HUDEP-2 (cell line): ENCODE measurements around the gene SUPT5H.
A peak's percentile ranks its signal among the peaks of the same experiment; 100 is the strongest.
"Not testable (repeated sequence)": the region's sequence is repeated elsewhere in the genome, so short reads cannot be mapped to it uniquely, and the experiment has no call there.

Experiments used
- DNase-seq, 76 experiments: peaks; one replicate each; lab custom pipeline; 2025; ENCODE audit not compliant: unreplicated experiment in 76 of 76; lab: John Stamatoyannopoulos, UW

SUPT5H gene

GRCh38 chr19:39449116-39449797 is 3.9 kb downstream of the SUPT5H start:
- DNase-seq: no peak

- not testable (repeated sequence) for DNase-seq
These were observed 5.9 kb downstream of the SUPT5H start for GRCh38 chr19:39451257-39451656.

- DNase-seq: no peak
These were observed 18.0 kb downstream of the SUPT5H start for GRCh38 chr19:39463403-39463802.

GRCh38 chr19:39465956-39466747 is 20.8 kb downstream of the SUPT5H start:
- no peak for DNase-seq

GRCh38 chr19:39467941-39468340 is 22.6 kb downstream of the SUPT5H start:
- DNase-seq: no peak

GRCh38 chr19:39469036-39469435 is 23.7 kb downstream of the SUPT5H start:
- DNase-seq: no peak

- DNase-seq: no peak
These were observed 24.2 kb downstream of the SUPT5H start for GRCh38 chr19:39469567-39469966.

- no peak for DNase-seq
These were observed 25.4 kb downstream of the SUPT5H start for GRCh38 chr19:39470724-39471339.

- no peak for DNase-seq
These were observed 26.6 kb downstream of the SUPT5H start for GRCh38 chr19:39471756-39472536.

GRCh38 chr19:39472746-39473442 is 27.5 kb downstream of the SUPT5H start:
- no peak for DNase-seq

GRCh38 chr19:39473443-39473960 is 28.1 kb downstream of the SUPT5H start:
- no peak for DNase-seq

GRCh38 chr19:39474139-39474620 is 28.8 kb downstream of the SUPT5H start:
- peak in 39 of 76 experiments; percentile 11 to 71 (median 43) for DNase-seq

- DNase-seq: no peak
These were observed 30.4 kb downstream of the SUPT5H start for GRCh38 chr19:39475748-39476147.

GRCh38 chr19:39479319-39479801 is 34.0 kb downstream of the SUPT5H start:
- DNase-seq: not testable (repeated sequence)

- peak in 1 of 76 experiments; percentile 37 for DNase-seq
These were observed 34.5 kb downstream of the SUPT5H start for GRCh38 chr19:39479916-39480315.

- DNase-seq: peak; percentile 84 to 100 (median 99)
These were observed 35.2 kb downstream of the SUPT5H start, which contains the start of gene TIMM50 for GRCh38 chr19:39480337-39481228. TIMM50 (plus strand) TSS chr19:39480838; CDS start chr19:39480854, 16 bp downstream.

- DNase-seq: peak in 2 of 76 experiments; percentile 28 to 44
These were observed 35.8 kb downstream of the SUPT5H start for GRCh38 chr19:39481229-39481545.

GRCh38 chr19:39481676-39482075 is 36.3 kb downstream of the SUPT5H start:
- DNase-seq: no peak

- no peak for DNase-seq
These were observed 37.8 kb downstream of the SUPT5H start for GRCh38 chr19:39483141-39483540.
